Parathyroid adenoma (tissue), 2 donors: Measurements from ENCODE around the gene COL12A1.

Experiments
- H2AFZ ChIP-seq: fragments of 300-600 bp; sonication (generic); one replicate; pipeline ENCODE4 v1.7.0; 2017; ENCODE audit warnings: antibody characterized with exemption, mild to moderate bottlenecking
- H3K27ac ChIP-seq: fragments of 300-600 bp; sonication (generic); one replicate; pipeline ENCODE4 v1.7.0; 2017
- H3K27me3 ChIP-seq: fragments of 300-600 bp; sonication (generic); one replicate; pipeline ENCODE4 v1.7.0; 2017; ENCODE audit warnings: low read length; ENCODE audit not compliant: control insufficient read depth, insufficient read depth
- H3K36me3 ChIP-seq: fragments of 300-600 bp; sonication (generic); one replicate; pipeline ENCODE4 v1.7.0; 2017; ENCODE audit warnings: low read length; ENCODE audit not compliant: control insufficient read depth, insufficient read depth
- H3K4me1 ChIP-seq: fragments of 300-600 bp; sonication (generic); one replicate; pipeline ENCODE4 v1.7.0; 2017; ENCODE audit warnings: control low read depth
- H3K4me2 ChIP-seq: fragments of 300-600 bp; sonication (generic); one replicate; pipeline ENCODE4 v1.7.0; 2017; ENCODE audit warnings: low read length
- H3K4me3 ChIP-seq: fragments of 300-600 bp; sonication (generic); one replicate; pipeline ENCODE4 v1.7.0; 2017; ENCODE audit warnings: low read depth, low read length
- H3K79me2 ChIP-seq: fragments of 300-600 bp; sonication (generic); one replicate; pipeline ENCODE4 v1.7.0; 2017; ENCODE audit warnings: control low read depth
- H3K9ac ChIP-seq: fragments of 300-600 bp; sonication (generic); one replicate; pipeline ENCODE4 v1.7.0; 2017; ENCODE audit warnings: mild to moderate bottlenecking
- H3K9me3 ChIP-seq: fragments of 300-600 bp; sonication (generic); one replicate; pipeline ENCODE4 v1.7.0; 2017; ENCODE audit warnings: low read length; ENCODE audit not compliant: control insufficient read depth
- TF ChIP-seq, protein P1 (sequence below): fragments of 300-600 bp; sonication (generic); IDR thresholded peaks from one replicate; pipeline ENCODE4 v1.7.0; 2017; ENCODE audit warnings: antibody characterized with exemption, mild to moderate bottlenecking
- donor health status: primary hyperparathyroidism.

The COL12A1 gene

DNA sequence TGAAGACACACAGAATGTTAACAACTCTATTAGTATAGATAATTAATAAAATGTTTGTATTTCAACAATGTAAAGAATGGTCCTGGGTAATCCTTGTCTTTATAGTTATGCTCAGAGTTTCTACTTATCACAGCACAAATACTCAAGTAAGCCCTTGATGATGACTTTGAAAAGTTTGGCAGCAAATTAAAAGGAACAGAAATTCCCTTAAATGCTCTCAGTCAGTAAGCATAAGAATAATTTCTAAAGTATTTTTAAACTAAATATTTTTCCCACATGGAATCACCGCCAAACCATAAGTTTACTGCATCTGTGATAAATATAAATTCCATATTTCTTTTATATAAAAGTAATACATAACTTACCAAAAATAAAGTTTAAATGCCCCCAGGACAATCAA lies 96.1 kb downstream of the COL12A1 start:
- no peak overlapping the region for H3K4me3 ChIP-seq
- TF ChIP-seq, protein P1, sequence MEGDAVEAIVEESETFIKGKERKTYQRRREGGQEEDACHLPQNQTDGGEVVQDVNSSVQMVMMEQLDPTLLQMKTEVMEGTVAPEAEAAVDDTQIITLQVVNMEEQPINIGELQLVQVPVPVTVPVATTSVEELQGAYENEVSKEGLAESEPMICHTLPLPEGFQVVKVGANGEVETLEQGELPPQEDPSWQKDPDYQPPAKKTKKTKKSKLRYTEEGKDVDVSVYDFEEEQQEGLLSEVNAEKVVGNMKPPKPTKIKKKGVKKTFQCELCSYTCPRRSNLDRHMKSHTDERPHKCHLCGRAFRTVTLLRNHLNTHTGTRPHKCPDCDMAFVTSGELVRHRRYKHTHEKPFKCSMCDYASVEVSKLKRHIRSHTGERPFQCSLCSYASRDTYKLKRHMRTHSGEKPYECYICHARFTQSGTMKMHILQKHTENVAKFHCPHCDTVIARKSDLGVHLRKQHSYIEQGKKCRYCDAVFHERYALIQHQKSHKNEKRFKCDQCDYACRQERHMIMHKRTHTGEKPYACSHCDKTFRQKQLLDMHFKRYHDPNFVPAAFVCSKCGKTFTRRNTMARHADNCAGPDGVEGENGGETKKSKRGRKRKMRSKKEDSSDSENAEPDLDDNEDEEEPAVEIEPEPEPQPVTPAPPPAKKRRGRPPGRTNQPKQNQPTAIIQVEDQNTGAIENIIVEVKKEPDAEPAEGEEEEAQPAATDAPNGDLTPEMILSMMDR, result no peak
- no peak overlapping the region for H2AFZ ChIP-seq
- no peaks in the 10 kb centered on the region for H3K36me3 ChIP-seq
- H3K4me1 ChIP-seq, result no peaks in the 10 kb centered on the region
- H3K9me3 ChIP-seq, result no peaks in the 10 kb centered on the region
- H3K9ac ChIP-seq, result no peak overlapping the region
- H3K27me3 ChIP-seq, result no peaks in the 10 kb centered on the region
- H3K79me2 ChIP-seq, result no peaks in the 10 kb centered on the region
- H3K27ac ChIP-seq, result no peak overlapping the region
- no peak overlapping the region for H3K4me2 ChIP-seq

DNA sequence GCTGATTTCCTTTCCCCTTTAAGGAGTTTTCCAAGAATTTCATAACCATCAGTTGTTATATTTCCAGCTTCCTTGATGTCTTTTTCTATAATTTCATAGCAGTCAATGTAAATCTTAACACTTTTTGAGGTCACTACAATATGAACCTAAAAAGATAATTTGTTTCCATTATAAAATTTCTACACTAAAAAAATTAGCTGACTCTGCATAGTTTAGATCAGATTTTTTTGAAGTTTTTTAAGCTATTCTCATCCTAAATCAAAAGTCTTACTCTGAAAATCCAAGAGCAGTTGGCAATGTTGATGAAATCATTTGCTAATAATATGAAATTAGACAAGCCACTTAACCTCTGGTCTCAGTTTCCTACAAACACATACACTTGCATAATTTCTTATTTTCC lies 96.8 kb downstream of the COL12A1 start:
- H3K36me3 ChIP-seq, result no peaks in the 10 kb centered on the region
- no peaks in the 10 kb centered on the region for H3K4me1 ChIP-seq
- no peaks in the 10 kb centered on the region for H3K9me3 ChIP-seq
- no peaks in the 10 kb centered on the region for H3K27me3 ChIP-seq
- no peak overlapping the region for H3K9ac ChIP-seq
- TF ChIP-seq, protein P1, result no peak
- H2AFZ ChIP-seq, result no peak overlapping the region
- H3K79me2 ChIP-seq, result no peaks in the 10 kb centered on the region
- H3K27ac ChIP-seq, result no peak overlapping the region
- H3K4me3 ChIP-seq, result no peak overlapping the region
- H3K4me2 ChIP-seq, result no peak overlapping the region

DNA sequence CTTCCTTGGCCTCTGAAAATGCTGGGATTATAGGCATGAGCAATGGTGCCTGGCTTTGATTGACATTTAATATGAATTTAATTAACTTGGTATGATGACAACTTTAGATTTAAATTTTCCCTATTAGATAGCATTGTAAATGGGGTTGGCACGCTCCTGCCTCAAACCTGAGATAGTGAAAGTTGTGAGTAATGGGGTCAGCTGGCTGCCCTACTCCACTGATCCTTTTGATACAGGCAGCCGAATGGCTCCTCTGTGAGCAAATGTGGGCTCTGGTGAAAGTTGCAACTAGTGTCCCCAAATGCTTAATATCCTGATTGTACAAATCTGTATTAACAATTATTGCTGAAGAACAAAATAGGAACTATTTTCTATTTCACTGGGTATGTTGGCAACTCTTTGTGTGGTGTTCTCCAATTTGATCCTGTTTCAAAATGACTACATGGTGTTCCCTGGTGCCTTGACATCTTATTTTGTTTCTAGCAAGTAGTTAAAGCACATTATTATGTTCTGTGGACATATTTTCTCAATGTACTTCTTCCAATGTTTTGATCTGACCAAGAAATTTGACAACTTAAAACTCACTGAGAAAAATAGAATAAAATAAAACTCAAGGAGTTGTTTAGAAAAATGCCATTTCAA lies 97.4 kb downstream of the COL12A1 start:
- Histone ChIP-seq H3K27ac (no peak overlapping the region), H3K36me3 (no peaks in the 10 kb centered on the region), H3K79me2 (no peaks in the 10 kb centered on the region), H3K4me1 (no peaks in the 10 kb centered on the region), H2AFZ (no peak overlapping the region), H3K4me3 (no peak overlapping the region), H3K9me3 (no peaks in the 10 kb centered on the region), H3K9ac (no peak overlapping the region), H3K27me3 (no peaks in the 10 kb centered on the region), H3K4me2 (no peak overlapping the region)
- TF ChIP-seq, protein P1, result no peak

DNA sequence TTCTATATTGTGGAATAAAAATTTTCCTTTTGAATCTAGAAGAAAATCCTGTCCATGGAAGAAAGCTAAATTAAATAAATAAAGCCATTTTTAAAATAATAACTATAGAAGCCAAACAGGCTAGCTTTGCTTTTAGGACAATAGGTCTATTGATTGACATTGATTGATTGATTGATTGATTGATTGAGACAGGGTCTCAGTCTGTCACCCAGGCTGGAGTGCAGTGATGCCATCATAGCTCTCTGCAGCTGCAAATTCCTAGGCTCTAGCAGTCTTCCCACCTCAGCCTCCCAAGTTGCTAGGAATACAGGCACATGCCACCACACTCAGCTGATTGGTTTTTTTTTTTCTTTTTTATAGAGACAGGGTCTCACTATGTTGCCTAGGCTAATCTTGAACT lies 97.9 kb downstream of the COL12A1 start:
- no peak overlapping the region for H2AFZ ChIP-seq
- H3K9me3 ChIP-seq, result no peaks in the 10 kb centered on the region
- TF ChIP-seq, protein P1, result no peak
- H3K4me2 ChIP-seq, result no peak overlapping the region
- no peak overlapping the region for H3K9ac ChIP-seq
- no peaks in the 10 kb centered on the region for H3K27me3 ChIP-seq
- H3K27ac ChIP-seq, result no peak overlapping the region
- no peaks in the 10 kb centered on the region for H3K4me1 ChIP-seq
- H3K4me3 ChIP-seq, result no peak overlapping the region
- H3K36me3 ChIP-seq, result no peaks in the 10 kb centered on the region
- no peaks in the 10 kb centered on the region for H3K79me2 ChIP-seq

DNA sequence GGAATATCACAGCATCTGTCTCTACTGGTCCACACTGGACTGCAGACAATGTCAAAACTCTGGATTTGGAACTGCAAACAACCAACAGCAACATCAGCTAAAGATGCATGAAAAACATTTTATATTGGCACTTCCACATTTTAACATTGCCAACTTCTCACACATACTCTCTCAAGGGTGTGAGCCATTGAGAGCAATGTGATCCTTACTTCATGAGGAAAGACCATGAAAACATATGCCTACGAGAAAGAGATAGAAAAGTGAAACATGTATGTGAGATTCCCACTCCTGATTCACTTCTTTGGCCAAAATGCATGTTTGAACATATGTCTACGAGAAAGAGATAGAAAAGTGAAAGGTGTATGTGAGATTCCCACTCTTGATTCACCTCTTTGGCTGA lies 99.4 kb downstream of the COL12A1 start:
- no peaks in the 10 kb centered on the region for H3K27me3 ChIP-seq
- H2AFZ ChIP-seq, result no peak overlapping the region
- H3K9ac ChIP-seq, result no peak overlapping the region
- no peaks in the 10 kb centered on the region for H3K79me2 ChIP-seq
- no peaks in the 10 kb centered on the region for H3K9me3 ChIP-seq
- H3K4me3 ChIP-seq, result no peak overlapping the region
- TF ChIP-seq, protein P1, result no peak
- no peaks in the 10 kb centered on the region for H3K4me1 ChIP-seq
- no peaks in the 10 kb centered on the region for H3K36me3 ChIP-seq
- no peak overlapping the region for H3K4me2 ChIP-seq
- H3K27ac ChIP-seq, result no peak overlapping the region
